Femur (tissue), 1 donor: ENCODE results near the gene GPR176.
"Not testable (repeated sequence)": the region's sequence is repeated elsewhere in the genome, so short reads cannot be mapped to it uniquely, and the experiment has no call there.

Experiments used
- DNase-seq: peaks from one replicate; pipeline ENCODE4 v3.0.0-alpha.2; 2017

Gene GPR176

DNA sequence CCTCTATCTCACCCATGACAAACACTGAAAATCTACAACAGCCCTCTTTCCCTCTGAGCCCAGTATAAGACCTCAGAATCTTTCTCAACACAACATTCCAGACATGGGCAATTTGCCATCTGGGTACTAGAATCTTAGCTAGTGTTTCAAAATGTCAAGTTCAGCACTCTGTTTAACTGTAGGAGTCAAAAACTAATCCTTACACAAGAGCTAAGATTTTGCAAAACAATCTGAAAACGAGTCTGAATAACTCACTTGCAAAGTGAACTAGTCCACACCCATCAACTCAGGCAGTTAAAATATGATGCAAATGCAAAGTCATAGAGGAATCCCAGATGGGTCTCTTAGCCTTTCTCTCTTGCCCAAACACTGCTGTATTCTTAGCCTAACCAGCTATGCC lies 67.8 kb downstream of the GPR176 start:
- DNase-seq = no peak

GRCh38 chr15:39851500-39852092 lies 68.5 kb downstream of the GPR176 start:
- DNase-seq = no peak

GRCh38 chr15:39850436-39850835 lies 69.6 kb downstream of the GPR176 start:
- DNase-seq = no peak

DNA sequence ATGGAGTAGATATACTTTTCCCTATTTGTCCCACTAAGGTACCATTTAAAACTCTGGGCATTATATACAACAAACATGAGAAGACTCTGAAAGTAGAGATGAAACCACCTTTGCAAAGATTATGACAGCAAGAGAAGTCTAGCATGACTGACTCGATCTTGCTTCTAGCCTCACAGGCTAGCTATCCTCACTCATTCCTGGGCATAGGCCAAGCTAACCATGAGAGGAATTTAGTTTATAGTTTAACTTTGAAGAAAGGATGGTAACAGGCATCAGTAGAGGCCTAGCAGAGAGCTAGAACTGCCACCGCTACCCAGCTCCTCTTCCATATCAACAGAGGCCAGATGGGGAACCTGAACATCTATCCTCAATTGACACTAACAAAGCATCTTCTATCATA lies 74.0 kb downstream of the GPR176 start:
- DNase-seq = no peak

GRCh38 chr15:39845582-39845981 lies 74.5 kb downstream of the GPR176 start:
- DNase-seq = no peak

DNA sequence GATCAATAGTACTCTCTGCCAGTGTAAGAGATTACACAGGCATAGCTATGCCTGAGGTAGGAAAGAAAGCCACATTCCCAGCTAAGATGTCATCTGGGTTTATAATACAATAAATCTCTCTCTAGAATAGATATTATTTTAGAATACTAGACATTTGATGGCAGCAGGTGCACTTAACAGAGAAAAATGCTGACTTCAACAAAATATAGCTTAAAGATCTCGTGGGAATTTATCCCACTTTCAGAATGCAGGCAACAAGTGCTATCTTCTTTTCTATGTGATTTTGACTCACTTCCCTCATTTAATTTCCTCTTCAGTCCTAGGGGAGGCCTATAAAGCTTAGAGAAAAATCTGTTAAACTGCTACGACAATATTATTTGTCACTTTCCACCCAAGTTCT lies 76.5 kb downstream of the GPR176 start:
- no peak for DNase-seq

DNA sequence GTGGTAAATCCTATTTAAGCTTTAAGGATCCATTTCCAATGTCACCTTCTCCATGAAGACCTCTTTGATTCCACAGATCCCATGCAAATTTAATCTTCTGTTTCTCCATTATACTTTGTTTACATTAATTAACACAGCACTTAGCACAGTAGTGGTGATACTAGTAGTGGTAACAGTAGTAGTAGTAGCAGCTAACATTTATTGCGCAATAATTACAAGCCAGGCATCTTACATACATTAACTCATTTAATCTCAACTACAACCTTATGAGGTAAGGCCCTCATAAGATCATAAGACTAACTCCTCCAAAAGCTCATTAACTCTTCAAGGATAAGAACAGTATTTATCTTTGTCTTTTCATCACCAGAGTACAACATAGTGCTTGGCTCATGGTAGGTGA lies 82.6 kb downstream of the GPR176 start:
- no peak for DNase-seq

DNA sequence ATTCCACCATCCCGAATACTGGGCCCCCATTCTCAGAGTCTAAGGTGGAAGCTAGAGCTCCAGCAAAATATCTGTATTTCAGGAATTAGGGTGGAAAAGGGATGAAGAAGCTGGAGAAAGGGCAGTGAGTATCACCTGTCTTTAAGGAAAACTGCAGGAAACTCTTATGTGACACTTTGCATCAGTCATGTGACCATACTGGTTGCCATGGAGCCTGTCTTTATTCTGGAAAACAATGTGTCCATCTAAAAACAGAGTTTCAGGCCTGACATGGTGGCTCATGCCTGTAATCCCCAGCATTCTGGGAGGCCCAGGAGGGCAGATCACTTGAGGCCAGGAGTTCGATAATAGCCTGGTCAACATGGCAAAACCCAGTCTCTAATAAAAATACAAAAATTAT lies 84.5 kb downstream of the GPR176 start:
- DNase-seq = no peak

GRCh38 chr15:39834256-39834655 lies 85.8 kb downstream of the GPR176 start:
- no peak for DNase-seq

- DNase-seq = no peak
Observed at GRCh38 chr15:39833515-39833981, 86.5 kb downstream of the GPR176 start.

DNA sequence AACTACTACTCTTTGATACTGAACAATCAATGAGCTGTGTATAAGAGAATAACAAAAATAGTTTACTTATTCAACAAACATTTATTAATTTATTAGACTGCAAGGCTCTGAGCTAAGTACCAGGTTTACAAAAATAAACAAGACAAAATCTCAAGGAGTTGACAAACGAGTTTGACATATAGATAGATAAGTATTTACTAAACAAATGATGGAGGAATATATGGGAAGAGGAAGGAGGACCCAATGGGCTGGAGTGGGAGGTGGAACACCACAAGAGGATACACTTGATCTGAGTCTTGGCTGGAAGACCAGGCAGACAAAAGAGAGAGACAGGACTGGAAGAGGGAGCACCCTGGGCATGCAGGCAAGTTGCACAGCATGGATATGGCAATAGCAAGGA lies 89.9 kb downstream of the GPR176 start:
- DNase-seq = no peak

- DNase-seq = peak; percentile 43
Observed at GRCh38 chr15:39828374-39828931, 91.6 kb downstream of the GPR176 start.

DNA sequence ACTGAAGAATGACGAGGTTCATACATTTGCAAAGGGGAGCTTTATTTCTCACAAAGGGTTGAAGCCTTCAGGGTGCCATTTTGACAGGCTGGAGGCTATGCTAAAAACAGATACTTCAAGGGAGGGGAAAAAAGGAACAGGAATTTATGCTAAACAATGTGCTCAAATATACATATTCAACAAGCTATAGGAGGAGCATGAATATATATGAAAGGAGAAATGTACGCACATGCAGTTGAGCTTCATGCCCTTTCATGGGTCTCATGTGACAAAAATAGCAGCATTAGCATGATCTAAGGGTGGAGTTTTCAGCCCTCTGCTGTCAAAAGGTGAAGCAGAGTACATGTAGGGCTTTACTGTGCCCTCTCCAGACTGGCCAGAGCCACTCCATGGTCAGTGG lies 93.1 kb downstream of the GPR176 start:
- DNase-seq = no peak

- DNase-seq = no peak
Observed at GRCh38 chr15:39823634-39824033, 96.4 kb downstream of the GPR176 start.

DNA sequence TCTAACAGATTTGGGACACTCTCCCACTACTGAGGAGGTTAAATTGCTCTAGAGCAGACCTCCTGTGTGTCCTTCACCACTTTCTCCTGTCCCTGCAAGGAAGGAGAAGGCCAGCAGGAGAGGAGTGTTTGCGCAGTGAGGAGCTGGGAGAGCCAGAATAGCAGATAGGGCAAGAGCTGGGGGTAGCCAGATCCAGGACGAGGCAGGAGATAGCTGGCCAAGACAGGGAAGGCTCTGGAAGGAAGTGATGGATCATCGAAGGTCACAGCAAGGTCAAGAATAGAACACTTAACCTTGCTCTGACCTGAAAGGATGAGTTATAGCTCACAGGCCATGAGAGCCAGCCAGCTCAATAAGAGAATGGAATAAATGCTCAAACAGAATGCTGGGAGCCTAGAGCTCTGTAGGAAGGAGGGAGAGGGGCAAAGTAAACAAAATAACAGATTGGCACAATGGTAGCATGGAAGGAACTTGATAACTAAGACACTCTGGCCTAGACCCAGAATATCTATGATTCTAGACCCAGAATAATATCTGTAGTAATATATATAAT lies 99.9 kb downstream of the GPR176 start:
- no peak for DNase-seq

DNA sequence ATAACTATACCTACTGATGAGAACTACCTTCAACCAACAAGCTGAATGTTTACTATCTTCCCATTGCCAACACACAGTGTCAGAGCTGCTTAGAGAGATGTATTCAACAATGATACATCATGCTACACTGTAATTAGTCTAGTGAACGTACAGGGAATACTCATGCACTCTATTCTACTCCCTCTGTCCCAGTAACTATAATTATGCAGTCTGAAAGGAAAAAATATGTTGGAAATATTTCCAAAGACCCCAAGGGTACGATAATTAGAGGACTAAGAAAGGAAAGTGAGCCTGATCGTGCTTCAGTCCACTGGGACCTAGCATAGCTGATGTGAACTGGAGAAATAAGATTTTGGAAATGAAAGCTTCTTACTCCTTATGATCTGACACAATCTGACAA lies 100.5 kb downstream of the GPR176 start:
- DNase-seq = no peak

- DNase-seq = no peak
Observed at GRCh38 chr15:39817892-39818291, 102.2 kb downstream of the GPR176 start.

- DNase-seq = no peak
Observed at GRCh38 chr15:39814489-39814888, 105.6 kb downstream of the GPR176 start.

DNA sequence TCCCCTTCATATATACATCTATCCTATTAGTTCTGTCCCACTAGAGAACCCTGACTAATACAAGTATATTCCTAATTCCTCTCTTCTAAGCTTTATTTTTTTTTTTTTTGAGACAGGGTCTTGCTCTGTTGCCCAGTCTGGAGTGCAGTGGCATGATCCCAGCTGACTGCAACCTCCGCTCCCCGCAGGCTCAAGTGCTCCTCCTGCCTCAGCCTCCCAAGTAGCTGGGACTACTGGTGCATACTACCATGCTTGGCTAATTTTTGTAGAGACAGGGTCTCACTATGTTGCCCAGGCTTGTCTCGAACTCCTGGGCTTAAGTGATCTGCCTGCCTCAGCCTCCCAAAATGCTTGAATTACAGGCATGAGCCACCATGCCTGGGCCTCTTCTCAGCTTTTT lies 107.4 kb downstream of the GPR176 start:
- not testable (repeated sequence) for DNase-seq

GRCh38 chr15:39808909-39809308 lies 111.2 kb downstream of the GPR176 start:
- no peak for DNase-seq

- no peak for DNase-seq
Observed at GRCh38 chr15:39807791-39808190, 112.3 kb downstream of the GPR176 start.

GRCh38 chr15:39804026-39804425 lies 116.0 kb downstream of the GPR176 start:
- DNase-seq = no peak

- DNase-seq = no peak
Observed at GRCh38 chr15:39803016-39803415, 117.0 kb downstream of the GPR176 start.

GRCh38 chr15:39801641-39802309 lies 118.3 kb downstream of the GPR176 start:
- DNase-seq = no peak
